Measurements from ENCODE around the gene CHKB.

CHKB gene

GRCh38 chr22:50571264-50572175, 11.1 kb downstream of the CHKB start:
- no peak for DNase-seq

- DNase-seq, result no peak
These were observed 11.8 kb downstream of the CHKB start for GRCh38 chr22:50570861-50571260.

- DNase-seq, result no peak
These were observed 12.6 kb downstream of the CHKB start for GRCh38 chr22:50569896-50570535.

GRCh38 chr22:50569041-50569459, 13.6 kb downstream of the CHKB start:
- DNase-seq, result no peak

GRCh38 chr22:50568626-50569025, 14.0 kb downstream of the CHKB start:
- DNase-seq, result no peak

GRCh38 chr22:50567721-50568252, 14.9 kb downstream of the CHKB start:
- no peak for DNase-seq

- no peak for DNase-seq
These were observed 18.4 kb downstream of the CHKB start for GRCh38 chr22:50564289-50564688.

GRCh38 chr22:50563413-50564160, 19.1 kb downstream of the CHKB start:
- no peak for DNase-seq

GRCh38 chr22:50562523-50563412, 19.9 kb downstream of the CHKB start, which contains the start of gene SYCE3:
SYCE3 (minus strand) TSS chr22:50562919; CDS start chr22:50556405, 6,514 bp downstream.
- DNase-seq, result peak; percentile 95

GRCh38 chr22:50561401-50562358, 21.0 kb downstream of the CHKB start:
- DNase-seq, result no peak

GRCh38 chr22:50560034-50560433, 22.6 kb downstream of the CHKB start:
- DNase-seq, result no peak

- no peak for DNase-seq
These were observed 25.9 kb downstream of the CHKB start for GRCh38 chr22:50556703-50557102.

- DNase-seq, result no peak
These were observed 29.3 kb downstream of the CHKB start for GRCh38 chr22:50553310-50553709.

GRCh38 chr22:50551160-50551752, 31.4 kb downstream of the CHKB start:
- DNase-seq, result no peak

- DNase-seq, result no peak
These were observed 32.3 kb downstream of the CHKB start for GRCh38 chr22:50550395-50550794.

- no peak for DNase-seq
These were observed 33.5 kb downstream of the CHKB start for GRCh38 chr22:50548921-50549790.

- DNase-seq, result no peak
These were observed 34.4 kb downstream of the CHKB start for GRCh38 chr22:50548040-50548920.

Data from right forelimb (tissue), 1 donor.